Vagina (tissue), 2 donors: Measurements from ENCODE around the gene ADCY4.

ENCODE experiments used
- POLR2A ChIP-seq, 2 donors: fragments of 450-650 bp; IDR thresholded peaks; one replicate each; pipeline ENCODE4 v1.6.1; 2017; ENCODE audit warnings: antibody characterized with exemption in 2 of 2, mild to moderate bottlenecking in 2 of 2, moderate library complexity in 2 of 2
- POLR2AphosphoS5 ChIP-seq, 2 donors: sonication (generic); formaldehyde crosslinking; IDR thresholded peaks; one replicate each; pipeline ENCODE4 v1.9.0; 2017; ENCODE audit warnings: antibody characterized with exemption in 2 of 2, mild to moderate bottlenecking in 2 of 2, low read depth in 1 of 2; ENCODE audit not compliant: insufficient read depth in 1 of 2
- TF ChIP-seq, protein P1 (sequence below), 3 experiments: fragments of 450-650 bp in 2 of 3; fragments of 200-600 bp in 1 of 3; sonication (generic) in 1 of 3; IDR thresholded peaks; one replicate each; pipeline ENCODE4 v1.5.1; 2017 to 2019; ENCODE audit warnings: antibody characterized with exemption in 3 of 3, mild to moderate bottlenecking in 2 of 3, moderate library complexity in 2 of 3

DNA sequence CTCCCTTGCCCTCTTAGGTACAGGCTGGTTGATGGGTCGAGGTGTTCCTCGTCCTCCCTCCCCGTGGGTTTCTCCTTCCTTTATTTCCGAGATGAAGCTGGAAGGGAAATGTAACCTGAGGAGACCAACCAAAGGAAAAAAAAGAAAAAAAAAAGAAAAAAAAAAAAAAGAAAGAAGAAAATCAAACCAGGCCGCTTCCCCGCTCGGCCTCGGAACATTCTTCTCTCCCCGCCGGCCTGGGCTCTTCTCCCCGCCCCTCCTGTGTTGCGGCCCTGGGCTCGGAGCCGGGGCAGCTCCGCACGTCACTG, 31.5 kb upstream of the ADCY4 start:
- TF ChIP-seq POLR2A (IDR thresholded peaks at IDR 0.05) (no peak), POLR2AphosphoS5 (IDR thresholded peaks at IDR 0.05; ENCODE audit: insufficient read depth in 1 of 2, low read depth in 1 of 2) (peak in 1 of 2 donors; percentile 93)
- TF ChIP-seq, protein P1, sequence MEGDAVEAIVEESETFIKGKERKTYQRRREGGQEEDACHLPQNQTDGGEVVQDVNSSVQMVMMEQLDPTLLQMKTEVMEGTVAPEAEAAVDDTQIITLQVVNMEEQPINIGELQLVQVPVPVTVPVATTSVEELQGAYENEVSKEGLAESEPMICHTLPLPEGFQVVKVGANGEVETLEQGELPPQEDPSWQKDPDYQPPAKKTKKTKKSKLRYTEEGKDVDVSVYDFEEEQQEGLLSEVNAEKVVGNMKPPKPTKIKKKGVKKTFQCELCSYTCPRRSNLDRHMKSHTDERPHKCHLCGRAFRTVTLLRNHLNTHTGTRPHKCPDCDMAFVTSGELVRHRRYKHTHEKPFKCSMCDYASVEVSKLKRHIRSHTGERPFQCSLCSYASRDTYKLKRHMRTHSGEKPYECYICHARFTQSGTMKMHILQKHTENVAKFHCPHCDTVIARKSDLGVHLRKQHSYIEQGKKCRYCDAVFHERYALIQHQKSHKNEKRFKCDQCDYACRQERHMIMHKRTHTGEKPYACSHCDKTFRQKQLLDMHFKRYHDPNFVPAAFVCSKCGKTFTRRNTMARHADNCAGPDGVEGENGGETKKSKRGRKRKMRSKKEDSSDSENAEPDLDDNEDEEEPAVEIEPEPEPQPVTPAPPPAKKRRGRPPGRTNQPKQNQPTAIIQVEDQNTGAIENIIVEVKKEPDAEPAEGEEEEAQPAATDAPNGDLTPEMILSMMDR (IDR thresholded peaks at IDR 0.05): no peak
